K562 (cell line): ENCODE results near the gene OGDH. TPM values are rescaled to one million over a fixed set of nuclear protein-coding genes. Genes with fewer than 3 reads are reported as not detected.

ENCODE experiments used
- ATAC-seq: fragments of 200-7000 bp; cut with Tn5 transposase; 3 replicates; pipeline ENCODE4 v1.9.1; 2020; ENCODE audit warnings: moderate library complexity
- BruUV-seq: library from RNA; stranded (reverse); fragments of 400-500 nt; replicated peaks from 2 replicates; lab custom pipeline; 2021; lab: Mats Ljungman, UMichigan
- CTCF ChIA-PET: fragments of 300-600 bp; formaldehyde crosslinking; extraction: SDS; loops from one replicate; lab custom pipeline; 2021; ENCODE audit warnings: low intra/inter-chr PET ratio; lab: Yijun Ruan, JAX
- POLR2A ChIA-PET: fragments of 300-600, 350-650 bp; sonication (Branson Sonifier 250); formaldehyde crosslinking; extraction: SDS; loops from one replicate; lab custom pipeline; 2021; ENCODE audit warnings: antibody characterized with exemption, inconsistent platforms; lab: Yijun Ruan, JAX
- DNase-seq, 4 experiments: peaks; one replicate each; pipeline versions ENCODE4 v3.0.0 to v3.0.0-alpha.2; 2011 to 2018; ENCODE audit warnings: low spot score in 3 of 4, mixed read lengths in 3 of 4; ENCODE audit errors: extremely low read depth in 1 of 4
- FAIRE-seq: peaks from 2 replicates; lab custom pipeline; 2011; peaks lifted over from hg19 to GRCh38; lab: Jason Lieb, UNC
- H2AFZ ChIP-seq: 2 replicates; pipeline ENCODE4 v1.6.0; 2011; ENCODE audit warnings: low read depth, low read length, control low read depth, inconsistent platforms
- H3K27ac ChIP-seq: fragments of 200-600 bp; 3 replicates; pipeline ENCODE4 v1.8.0; 2011; ENCODE audit warnings: low read depth, mild to moderate bottlenecking, control low read depth, inconsistent platforms, low read length, moderate library complexity, mixed read lengths; ENCODE audit errors: extremely low read depth
- H3K27me3 ChIP-seq, 2 experiments: fragments of 300-600 bp in 1 of 2; 2 replicates in 1 of 2; 3 replicates in 1 of 2; pipeline versions ENCODE4 v1.6.0 to v1.8.0; 2011; ENCODE audit warnings: inconsistent platforms in 2 of 2, low read length in 2 of 2, mild to moderate bottlenecking in 1 of 2, mixed read lengths in 1 of 2, moderate library complexity in 1 of 2; ENCODE audit not compliant: control insufficient read depth in 2 of 2, insufficient read depth in 2 of 2
- H3K36me3 ChIP-seq: fragments of 300-600 bp; 3 replicates; pipeline ENCODE4 v1.8.0; 2011; ENCODE audit warnings: mild to moderate bottlenecking, low read length, inconsistent platforms; ENCODE audit not compliant: control insufficient read depth, insufficient read depth
- H3K4me1 ChIP-seq, 2 experiments: fragments of 200-600 bp in 1 of 2; replicated peaks in 1 of 2; 2 replicates in 1 of 2; 3 replicates in 1 of 2; pipeline versions ENCODE4 v1.5.1 to v1.8.0; 2011; ENCODE audit warnings: inconsistent platforms in 2 of 2, low read length in 2 of 2, mild to moderate bottlenecking in 1 of 2, mixed read lengths in 1 of 2, moderate library complexity in 1 of 2; ENCODE audit not compliant: control insufficient read depth in 2 of 2, insufficient read depth in 2 of 2
- H3K4me2 ChIP-seq: 2 replicates; pipeline ENCODE4 v1.6.1; 2011; ENCODE audit warnings: low read length, control low read depth, inconsistent platforms, mixed read lengths; ENCODE audit not compliant: insufficient read depth
- H3K4me3 ChIP-seq: fragments of 200-600 bp; sonication (generic), shearing (Covaris generic); 2 replicates; pipeline ENCODE4 v1.5.1; 2016; ENCODE audit warnings: control low read depth, inconsistent platforms
- H3K79me2 ChIP-seq: fragments of 200-600 bp; 3 replicates; pipeline ENCODE4 v1.8.0; 2011; ENCODE audit warnings: low read length, inconsistent platforms; ENCODE audit not compliant: control insufficient read depth, insufficient read depth
- H3K9ac ChIP-seq, 2 experiments: 2 replicates each; pipeline versions ENCODE4 v1.6.0 to v1.6.1; 2011; ENCODE audit warnings: low read depth in 2 of 2, low read length in 2 of 2, control low read depth in 1 of 2, inconsistent platforms in 1 of 2, mild to moderate bottlenecking in 1 of 2, mixed read lengths in 1 of 2; ENCODE audit not compliant: insufficient read depth in 1 of 2
- H3K9me1 ChIP-seq: one replicate; pipeline ENCODE4 v1.6.0; 2011; ENCODE audit warnings: inconsistent platforms, mild to moderate bottlenecking, low read length, moderate library complexity; ENCODE audit not compliant: control insufficient read depth, insufficient read depth
- H3K9me3 ChIP-seq: replicated peaks from 2 replicates; pipeline ENCODE4 v1.5.1; 2011; ENCODE audit warnings: low read depth, low read length, inconsistent platforms; ENCODE audit not compliant: control insufficient read depth, insufficient read depth
- H4K20me1 ChIP-seq: replicated peaks from 2 replicates; pipeline ENCODE4 v1.6.1; 2011; ENCODE audit warnings: low read length, inconsistent platforms, mixed read lengths; ENCODE audit not compliant: control insufficient read depth, insufficient read depth
- ARNT ChIP-seq, 2 experiments: fragments of 450-650 bp; IDR thresholded peaks; 2 replicates each; pipeline ENCODE4 v1.6.1; 2016; ENCODE audit warnings: mild to moderate bottlenecking in 1 of 2
- HLTF ChIP-seq: fragments of 450-650 bp; IDR thresholded peaks from 2 replicates; pipeline ENCODE4 v1.6.1; 2016
- WGBS: fragments of 100-300 bp; shearing (Covaris generic); methylation state at CpG from one replicate; pipeline ENCODE4 v1.1.6; 2016; ENCODE audit warnings: low coverage, mixed read lengths; ENCODE audit not compliant: insufficient coverage; ENCODE audit errors: missing lambda C conversion rate; 5-methylcytosine and 5-hydroxymethylcytosine counted together
- in situ Hi-C: fragments of 300-500 bp; cut with MboI; formaldehyde crosslinking; loops from 4 replicates; pipeline ENCODE4 v1.15.0; 2018; ENCODE audit warnings: inconsistent platforms, mixed read lengths
- intact Hi-C: fragments of 100-400 bp; cut with micrococcal nuclease; formaldehyde crosslinking; loops from 2 replicates; pipeline ENCODE4 v1.14.2; 2022
- polyA plus RNA-seq, 8 experiments: library from polyadenylated mRNA; depleted of rRNA in 4 of 8; stranded (reverse) in 5 of 8; unstranded in 3 of 8; fragments of >200 nt; fragmentation: Nextera tagmentation in 2 of 8; fragmentation: Illumina TruSeq in 1 of 8; extraction: Ambion mirVana in 2 of 8; extraction: Trizol in 1 of 8; gene quantifications; 2 replicates each; pipeline versions ENCODE4 v1.2.1 to v1.2.3, GENCODE V29; 2011 to 2014; ENCODE audit warnings: inconsistent platforms in 1 of 8, missing spikeins in 1 of 8
- total RNA-seq, 7 experiments: library from RNA; depleted of rRNA in 6 of 7; stranded (reverse); fragments of >200 nt in 6 of 7; fragmentation: Illumina TruSeq in 2 of 7; extraction: Trizol in 2 of 7; gene quantifications; 2 replicates each; pipeline versions ENCODE4 v1.2.1 to v1.2.3, GENCODE V29; 2011 to 2021; ENCODE audit warnings: low replicate concordance in 1 of 7
- TF ChIP-seq, protein P1 (sequence below): fragments of 450-650 bp; IDR thresholded peaks from 2 replicates; pipeline ENCODE4 v1.6.1; 2018; ENCODE audit not compliant: partially characterized antibody

OGDH gene
- total and polyA plus RNA-seq, 9 of the 15 experiments (the other 6 are each of a cell fraction or from before 2014, with no cell fraction given) = 3.1 to 80.3 (median 23.5) TPM

DNA sequence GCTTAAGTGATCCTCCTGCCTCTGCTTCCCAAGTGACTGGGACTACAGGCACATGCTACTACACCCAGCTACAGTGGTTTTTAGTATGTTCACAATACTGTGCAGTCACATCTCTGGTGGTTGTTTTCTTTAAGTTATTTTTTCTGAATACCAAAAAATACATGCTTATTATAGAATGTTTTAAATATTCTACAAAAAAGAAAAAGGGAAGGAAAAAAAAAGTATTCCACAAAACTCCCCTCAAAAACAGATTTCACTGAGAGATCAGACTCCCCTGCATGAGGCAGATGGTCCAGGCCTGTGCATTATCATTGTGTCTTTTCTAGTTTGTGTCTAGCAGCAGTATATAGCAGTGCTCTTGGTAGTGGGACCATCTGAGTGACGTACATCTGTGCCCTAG lies 36.8 kb downstream of the OGDH start:
- no peak overlapping the region for H3K9ac ChIP-seq
- no peaks in the 10 kb centered on the region for H3K9me3 ChIP-seq
- H3K36me3 ChIP-seq = peaks cover 62% of the 10 kb centered on the region
- no peaks in the 10 kb centered on the region for H3K27me3 ChIP-seq
- H3K4me3 ChIP-seq = no peak overlapping the region
- BruUV-seq = no TSS peak
- H3K4me2 ChIP-seq = no peak overlapping the region
- TF ChIP-seq ARNT (IDR thresholded peaks at IDR 0.05) (no peak), HLTF (no peak)
- TF ChIP-seq, protein P1, sequence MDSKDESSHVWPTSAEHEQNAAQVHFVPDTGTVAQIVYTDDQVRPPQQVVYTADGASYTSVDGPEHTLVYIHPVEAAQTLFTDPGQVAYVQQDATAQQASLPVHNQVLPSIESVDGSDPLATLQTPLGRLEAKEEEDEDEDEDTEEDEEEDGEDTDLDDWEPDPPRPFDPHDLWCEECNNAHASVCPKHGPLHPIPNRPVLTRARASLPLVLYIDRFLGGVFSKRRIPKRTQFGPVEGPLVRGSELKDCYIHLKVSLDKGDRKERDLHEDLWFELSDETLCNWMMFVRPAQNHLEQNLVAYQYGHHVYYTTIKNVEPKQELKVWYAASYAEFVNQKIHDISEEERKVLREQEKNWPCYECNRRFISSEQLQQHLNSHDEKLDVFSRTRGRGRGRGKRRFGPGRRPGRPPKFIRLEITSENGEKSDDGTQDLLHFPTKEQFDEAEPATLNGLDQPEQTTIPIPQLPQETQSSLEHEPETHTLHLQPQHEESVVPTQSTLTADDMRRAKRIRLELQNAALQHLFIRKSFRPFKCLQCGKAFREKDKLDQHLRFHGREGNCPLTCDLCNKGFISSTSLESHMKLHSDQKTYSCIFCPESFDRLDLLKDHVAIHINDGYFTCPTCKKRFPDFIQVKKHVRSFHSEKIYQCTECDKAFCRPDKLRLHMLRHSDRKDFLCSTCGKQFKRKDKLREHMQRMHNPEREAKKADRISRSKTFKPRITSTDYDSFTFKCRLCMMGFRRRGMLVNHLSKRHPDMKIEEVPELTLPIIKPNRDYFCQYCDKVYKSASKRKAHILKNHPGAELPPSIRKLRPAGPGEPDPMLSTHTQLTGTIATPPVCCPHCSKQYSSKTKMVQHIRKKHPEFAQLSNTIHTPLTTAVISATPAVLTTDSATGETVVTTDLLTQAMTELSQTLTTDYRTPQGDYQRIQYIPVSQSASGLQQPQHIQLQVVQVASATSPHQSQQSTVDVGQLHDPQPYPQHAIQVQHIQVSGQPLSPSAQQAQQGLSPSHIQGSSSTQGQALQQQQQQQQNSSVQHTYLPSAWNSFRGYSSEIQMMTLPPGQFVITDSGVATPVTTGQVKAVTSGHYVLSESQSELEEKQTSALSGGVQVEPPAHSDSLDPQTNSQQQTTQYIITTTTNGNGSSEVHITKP = peak; percentile 66
- H3K79me2 ChIP-seq = peaks cover 24% of the 10 kb centered on the region
- peaks cover 18 to 22% of the 10 kb centered on the region in 2 experiments for H3K4me1 ChIP-seq
- no peak overlapping the region for H2AFZ ChIP-seq
- intact Hi-C loops (no loop called here), in situ Hi-C loops (no loop called here)
- DNase-seq (no peak), FAIRE-seq (no peak), ATAC-seq (no peak)
- H3K27ac ChIP-seq = no peak overlapping the region
- H4K20me1 ChIP-seq = no peaks in the 10 kb centered on the region
- peaks cover 11% of the 10 kb centered on the region for H3K9me1 ChIP-seq
- POLR2A ChIA-PET = interaction anchor here (0.9 kb wide), 1 partner anchor 181 kb away, joined by 3 read pairs; no protein-coding TSS in a partner anchor
- CTCF ChIA-PET = no interaction called here
- WGBS = 87% methylated on average over 1 of the region's 1 CpG
